ENCODE results near the gene EVI5.

Gene EVI5

GRCh38 chr1:92784639-92785500 is at the start of gene EVI5:
TSS of gene EVI5 (minus strand) at chr1:92785108. CDS start at chr1:92736546, 48,562 bp downstream.
- DNase-seq = peak; percentile 61

DNA sequence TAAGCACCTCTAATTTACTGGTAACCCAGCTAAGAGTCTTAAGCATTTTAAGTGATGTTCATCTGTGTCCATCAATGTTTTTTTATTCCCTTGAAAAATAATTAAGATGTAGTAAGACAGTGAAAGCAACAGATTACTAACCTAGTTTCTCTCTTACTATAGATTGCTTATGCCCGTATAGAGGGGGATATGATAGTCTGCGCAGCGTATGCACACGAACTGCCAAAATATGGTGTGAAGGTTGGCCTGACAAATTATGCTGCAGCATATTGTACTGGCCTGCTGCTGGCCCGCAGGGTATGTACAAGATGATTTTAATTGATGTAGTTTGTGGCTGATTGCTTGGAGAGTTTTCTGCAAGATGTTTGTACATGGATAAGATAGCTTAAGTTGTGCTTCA is 49.7 kb upstream of the EVI5 start:
- DNase-seq = no peak

GRCh38 chr1:92833840-92834239 is 48.9 kb upstream of the EVI5 start:
- DNase-seq = no peak

- no peak for DNase-seq
Observed at GRCh38 chr1:92832537-92833114, 47.7 kb upstream of the EVI5 start.

- peak; percentile 98 for DNase-seq
Observed at GRCh38 chr1:92831762-92832536, 47.0 kb upstream of the EVI5 start, which contains the start of gene RPL5. TSS of gene RPL5 (plus strand) at chr1:92832040. CDS start at chr1:92832115, 75 bp downstream.

DNA sequence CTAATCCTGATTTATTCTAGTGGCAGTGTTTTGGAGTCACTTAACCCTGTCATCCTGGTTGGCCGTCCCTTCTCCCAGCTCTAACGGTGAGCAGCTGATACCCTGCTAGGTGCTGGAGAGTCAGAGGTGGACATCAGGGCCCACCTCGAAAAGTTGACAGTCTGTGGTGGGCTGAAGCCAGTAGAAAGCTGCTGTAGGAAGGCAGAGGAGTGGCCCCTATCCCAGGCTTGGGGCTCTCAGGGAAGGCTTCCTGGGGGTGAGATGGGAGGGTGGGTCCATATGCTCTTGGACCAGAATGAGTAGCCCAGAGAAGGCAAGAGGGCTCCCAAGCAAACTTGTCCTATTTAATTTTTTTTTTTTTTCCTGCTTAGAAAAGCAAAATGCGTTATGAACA is 46.5 kb upstream of the EVI5 start:
- DNase-seq = no peak

DNA sequence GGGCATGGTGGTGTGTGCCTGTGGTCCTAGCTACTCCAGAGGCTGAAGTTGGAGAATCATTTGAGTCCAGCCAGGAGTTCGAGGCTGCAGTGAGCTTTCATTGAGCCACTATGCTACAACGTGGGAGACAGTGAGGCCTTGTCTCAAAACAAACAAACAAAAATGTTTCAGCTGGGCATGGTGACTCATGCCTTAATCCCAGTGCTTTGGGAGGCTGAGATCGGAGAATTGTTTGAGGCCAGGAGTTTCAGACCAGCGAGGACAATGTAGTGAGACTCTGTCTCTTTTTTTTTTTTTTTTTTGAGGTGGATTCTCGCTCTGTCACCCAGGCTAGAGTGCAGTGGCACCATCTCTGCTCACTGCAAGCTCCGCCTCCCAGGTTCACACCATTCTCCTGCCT is 41.9 kb upstream of the EVI5 start:
- no peak for DNase-seq

GRCh38 chr1:92822879-92823278 is 38.0 kb upstream of the EVI5 start:
- DNase-seq = no peak

DNA sequence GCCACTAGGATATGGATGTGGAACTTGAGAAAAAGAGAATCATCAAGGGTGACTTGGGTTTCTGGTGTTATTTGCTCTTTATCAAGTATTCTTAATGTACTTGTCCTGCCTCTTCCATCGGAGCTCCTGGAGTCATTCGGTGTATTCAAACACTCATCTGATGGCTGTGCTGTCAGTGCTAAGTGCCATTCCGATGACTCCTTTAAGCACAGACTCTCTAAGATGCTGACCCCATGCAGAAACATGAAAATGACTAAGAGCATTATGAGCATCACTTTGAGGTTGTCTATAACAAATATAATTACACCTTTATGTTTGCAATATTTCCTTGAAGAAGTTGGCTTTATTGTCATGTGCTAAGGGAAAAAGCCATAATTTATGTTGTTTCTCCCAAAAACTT is 35.6 kb upstream of the EVI5 start:
- no peak for DNase-seq

- DNase-seq = no peak
Observed at GRCh38 chr1:92820024-92820423, 35.1 kb upstream of the EVI5 start.

- peak; percentile 24 for DNase-seq
Observed at GRCh38 chr1:92817986-92818764, 33.3 kb upstream of the EVI5 start.

GRCh38 chr1:92817137-92817697 is 32.3 kb upstream of the EVI5 start:
- DNase-seq = no peak

- no peak for DNase-seq
Observed at GRCh38 chr1:92816732-92817131, 31.8 kb upstream of the EVI5 start.

DNA sequence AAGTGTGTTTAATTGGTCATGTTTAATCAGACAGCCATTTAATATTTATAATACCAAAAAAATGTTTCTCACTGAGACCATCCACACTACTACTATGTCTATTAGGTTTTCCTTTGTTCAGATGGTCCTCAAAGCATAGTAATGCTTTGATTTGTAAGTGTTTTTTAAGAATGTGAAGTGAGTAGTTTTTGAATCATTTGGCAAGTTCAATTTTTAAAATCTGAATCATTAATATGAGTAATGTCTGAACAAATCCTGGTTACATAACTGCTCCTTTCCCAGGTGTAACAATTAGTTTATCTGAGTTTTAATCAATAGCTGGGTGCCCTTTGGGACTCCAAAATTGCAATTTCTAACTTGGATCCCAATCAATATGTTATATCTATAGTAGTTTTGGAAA is 23.5 kb upstream of the EVI5 start:
- no peak for DNase-seq

- DNase-seq = no peak
Observed at GRCh38 chr1:92805216-92805615, 20.3 kb upstream of the EVI5 start.

- DNase-seq = no peak
Observed at GRCh38 chr1:92804721-92805201, 19.9 kb upstream of the EVI5 start.

- no peak for DNase-seq
Observed at GRCh38 chr1:92803140-92803887, 18.4 kb upstream of the EVI5 start.

GRCh38 chr1:92797961-92798360 is 13.1 kb upstream of the EVI5 start:
- no peak for DNase-seq

- DNase-seq = no peak
Observed at GRCh38 chr1:92797297-92797696, 12.4 kb upstream of the EVI5 start.

DNA sequence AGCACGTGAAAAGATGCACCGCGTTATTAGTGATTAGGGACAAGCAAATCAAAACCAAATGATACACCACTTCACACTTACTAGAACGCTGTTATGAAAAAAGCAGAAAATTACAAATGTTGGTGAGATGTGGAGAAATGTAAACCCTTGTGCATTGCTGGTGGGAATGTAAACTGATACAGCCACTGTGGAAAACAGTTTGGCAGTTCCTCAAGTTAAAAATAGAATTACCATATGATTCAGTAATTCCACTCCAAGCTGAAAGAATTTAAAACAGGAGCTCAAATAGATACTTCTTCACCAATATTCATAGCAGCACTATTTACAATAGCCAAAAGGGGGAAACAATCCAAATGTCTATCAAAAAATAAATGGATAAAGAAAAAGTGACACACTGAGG is 10.3 kb upstream of the EVI5 start:
- no peak for DNase-seq

DNA sequence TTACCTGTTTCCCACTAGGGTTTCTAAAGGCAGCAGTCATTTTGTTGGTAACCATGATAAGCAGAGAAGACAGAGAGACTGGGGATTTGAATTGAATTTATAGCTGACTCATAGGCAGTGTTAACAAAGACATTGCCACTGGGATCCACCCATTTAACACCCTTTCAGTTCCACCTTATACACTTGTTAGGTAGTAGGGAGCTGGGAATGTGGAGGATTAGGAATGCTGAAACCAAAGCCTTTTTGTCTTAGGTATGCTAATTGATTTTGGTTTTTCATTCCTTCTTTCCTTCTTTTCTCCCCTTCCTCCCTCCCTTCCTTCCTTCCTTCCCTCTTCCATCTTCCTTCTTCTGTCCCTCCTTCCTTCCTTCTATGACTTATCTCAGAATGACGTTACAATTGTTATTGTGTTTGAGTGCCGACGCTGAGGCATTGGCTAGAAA is 7.5 kb upstream of the EVI5 start:
- DNase-seq = no peak

Data from CD4-positive, alpha-beta T cell treated with Interleukin-17A for 4 hours (primary cell).